GM23338 (cell line): ENCODE measurements around the gene ARHGEF19. TPM values are rescaled to one million over a fixed set of nuclear protein-coding genes. Genes with fewer than 3 reads are reported as not detected.

Source experiments
- ATAC-seq: fragments of 200-7000 bp; cut with Tn5 transposase; 3 replicates; pipeline ENCODE4 v1.9.1; 2020
- DNase-seq: peaks from one replicate; pipeline ENCODE4 v3.0.0-alpha.2; 2015; ENCODE audit warnings: low spot score
- H2AFZ ChIP-seq: fragments of 200-600 bp; sonication (generic); 2 replicates; pipeline ENCODE4 v1.8.0; 2016; ENCODE audit warnings: antibody characterized with exemption, mild to moderate bottlenecking, moderate library complexity
- H3F3A ChIP-seq: fragments of 200-600 bp; sonication (generic); replicated peaks from 2 replicates; pipeline ENCODE4 v1.8.0; 2017; ENCODE audit warnings: antibody characterized with exemption, mixed run types, low read depth
- H3K27ac ChIP-seq: fragments of 200-600 bp; sonication (generic); 2 replicates; pipeline ENCODE4 v1.6.1; 2016; ENCODE audit warnings: low read depth
- H3K27me3 ChIP-seq: fragments of 200-600 bp; sonication (generic); 2 replicates; pipeline ENCODE4 v1.8.0; 2016; ENCODE audit warnings: mild to moderate bottlenecking, mixed run types, moderate library complexity; ENCODE audit not compliant: insufficient read depth
- H3K36me3 ChIP-seq: fragments of 200-600 bp; sonication (generic); 2 replicates; pipeline ENCODE4 v1.8.0; 2016; ENCODE audit warnings: mild to moderate bottlenecking; ENCODE audit not compliant: insufficient read depth
- H3K4me1 ChIP-seq: fragments of 200-600 bp; sonication (generic); 2 replicates; pipeline ENCODE4 v1.8.0; 2016; ENCODE audit warnings: mild to moderate bottlenecking, moderate library complexity; ENCODE audit not compliant: insufficient read depth
- H3K4me2 ChIP-seq: fragments of 200-600 bp; sonication (generic); 2 replicates; pipeline ENCODE4 v1.7.1; 2017; ENCODE audit warnings: mixed run types
- H3K4me3 ChIP-seq: fragments of 200-600 bp; sonication (generic); 2 replicates; pipeline ENCODE4 v1.6.1; 2016; ENCODE audit warnings: mixed run types
- H3K79me2 ChIP-seq: fragments of 200-600 bp; sonication (generic); replicated peaks from 2 replicates; pipeline ENCODE4 v1.8.0; 2017; ENCODE audit warnings: mild to moderate bottlenecking; ENCODE audit not compliant: insufficient read depth
- H3K9me2 ChIP-seq: fragments of 200-600 bp; sonication (generic); 2 replicates; pipeline ENCODE4 v1.8.0; 2017; ENCODE audit not compliant: insufficient read depth
- H4K20me1 ChIP-seq: fragments of 200-600 bp; sonication (generic); replicated peaks from 2 replicates; pipeline ENCODE4 v1.8.0; 2017; ENCODE audit warnings: mild to moderate bottlenecking; ENCODE audit not compliant: insufficient read depth
- H3K27ac Mint-ChIP-seq: 2 replicates; pipeline ENCODE4 v1.8.0; 2020; ENCODE audit warnings: inconsistent platforms, mild to moderate bottlenecking, moderate library complexity, mixed read lengths
- H3K27me3 Mint-ChIP-seq: 3 replicates; pipeline ENCODE4 v1.8.0; 2022; ENCODE audit warnings: low read depth, mild to moderate bottlenecking, moderate library complexity, mixed read lengths, inconsistent platforms; ENCODE audit not compliant: insufficient read depth, poor library complexity
- H3K36me3 Mint-ChIP-seq: 3 replicates; pipeline ENCODE4 v1.8.0; 2021; ENCODE audit warnings: low read depth, mild to moderate bottlenecking, inconsistent platforms, moderate library complexity, mixed read lengths
- H3K4me1 Mint-ChIP-seq: 3 replicates; pipeline ENCODE4 v1.8.0; 2020; ENCODE audit warnings: mild to moderate bottlenecking, inconsistent platforms, mixed read lengths
- H3K4me3 Mint-ChIP-seq: 3 replicates; pipeline ENCODE4 v1.8.0; 2021; ENCODE audit warnings: moderate library complexity, mild to moderate bottlenecking, inconsistent platforms, mixed read lengths
- H3K9me3 Mint-ChIP-seq: 3 replicates; pipeline ENCODE4 v1.8.0; 2020; ENCODE audit warnings: moderate library complexity, mild to moderate bottlenecking, inconsistent platforms, mixed read lengths
- CTCF ChIP-seq, 2 experiments: fragments of 200-600 bp in 1 of 2; sonication (generic) in 1 of 2; conservative IDR thresholded peaks; 2 replicates each; pipeline versions ENCODE4 v1.5.1 to v1.6.1; 2016 to 2017; ENCODE audit warnings: antibody characterized with exemption in 2 of 2, low read depth in 2 of 2, mild to moderate bottlenecking in 2 of 2, moderate library complexity in 1 of 2
- ETS1 ChIP-seq: IDR thresholded peaks from 2 replicates; pipeline ENCODE4 v1.6.1; 2016; ENCODE audit warnings: antibody characterized with exemption
- EZH2phosphoT487 ChIP-seq: fragments of 200-600 bp; sonication (generic); IDR thresholded peaks from one replicate; pipeline ENCODE4 v1.8.1; 2018; ENCODE audit warnings: antibody characterized with exemption; ENCODE audit not compliant: unreplicated experiment
- JUNB ChIP-seq: IDR thresholded peaks from one replicate; pipeline ENCODE4 v1.6.1; 2016; ENCODE audit warnings: antibody characterized with exemption; ENCODE audit not compliant: unreplicated experiment
- NANOG ChIP-seq: IDR thresholded peaks from 2 replicates; pipeline ENCODE4 v1.6.1; 2016; ENCODE audit warnings: antibody characterized with exemption, borderline replicate concordance
- POLR2AphosphoS5 ChIP-seq: IDR thresholded peaks from 2 replicates; pipeline ENCODE4 v1.6.1; 2016; ENCODE audit warnings: antibody characterized with exemption, low read depth
- ZNF114 ChIP-seq: fragments of 250-450 bp; sonication (Bioruptor Pico); IDR thresholded peaks from 2 replicates; pipeline ENCODE4 v1.5.0; 2020; ENCODE audit warnings: mild to moderate bottlenecking, moderate library complexity
- ZNF331 ChIP-seq: fragments of 250-450 bp; sonication (Bioruptor Pico); IDR thresholded peaks from 2 replicates; pipeline ENCODE4 v1.5.0; 2020; ENCODE audit warnings: low read depth, mild to moderate bottlenecking, moderate library complexity
- ZNF462 ChIP-seq: fragments of 250-450 bp; sonication (Bioruptor Pico); IDR thresholded peaks from 2 replicates; pipeline ENCODE4 v1.5.0; 2020; ENCODE audit warnings: mild to moderate bottlenecking, moderate library complexity
- polyA plus RNA-seq: library from polyadenylated mRNA; unstranded; fragments of >200 nt; fragmentation: Nextera tagmentation; extraction: Ambion mirVana; gene quantifications from 2 replicates; pipeline ENCODE4 v1.2.1, GENCODE V29; 2016
- total RNA-seq: library from RNA; depleted of rRNA; stranded (reverse); fragments of >200 nt; shearing (Covaris generic); gene quantifications from 2 replicates; pipeline ENCODE4 v1.2.3, GENCODE V29; 2014

The ARHGEF19 gene
- total and polyA plus RNA-seq, 2 experiments from 2014 or later, result 19.5 to 46.4 TPM

GRCh38 chr1:16211824-16212223, 628 bp downstream of the ARHGEF19 start (continued):
- TF ChIP-seq ZNF462 (CRISPR knock-in tag), result no peak

- Mint-ChIP-seq H3K4me1 (peaks cover 52% of the 10 kb centered on the region), H3K27ac (peak overlapping the region; percentile 13; the same call in 1 of the 2 replicates), H3K9me3 (no peaks in the 10 kb centered on the region), H3K4me3 (peak overlapping the region; percentile 81), H3K27me3 (peaks cover 17% of the 10 kb centered on the region), H3K36me3 (peaks cover 3% of the 10 kb centered on the region; the same call in 1 of the 3 replicates)
- peaks cover 30% of the 10 kb centered on the region for H3K79me2 ChIP-seq
- H3F3A ChIP-seq, result 0 out of 2 replicates have a peak, but pooled peaks cover 7% of the 10 kb centered on the region
- H3K4me1 ChIP-seq, result peaks cover 44% of the 10 kb centered on the region
- H3K4me3 ChIP-seq, result peak overlapping the region; percentile 70
- no peaks in the 10 kb centered on the region for H3K36me3 ChIP-seq
- no peaks in the 10 kb centered on the region; the same call in 1 of the 2 replicates for H4K20me1 ChIP-seq
- no peak overlapping the region for H3K27ac ChIP-seq
- no peaks in the 10 kb centered on the region for H3K27me3 ChIP-seq
- H3K9me2 ChIP-seq, result no peaks in the 10 kb centered on the region
- H2AFZ ChIP-seq, result no peak overlapping the region
- DNase-seq (no peak), ATAC-seq (no peak)
- H3K4me2 ChIP-seq, result peak overlapping the region; percentile 94
- no peak for TF ChIP-seq POLR2AphosphoS5
- TF ChIP-seq NANOG, result no peak
- no peak for TF ChIP-seq EZH2phosphoT487
- no peak for TF ChIP-seq CTCF (conservative IDR thresholded peaks at IDR 0.05; ENCODE audit: low read depth in 2 of 2)
- TF ChIP-seq ZNF114 (CRISPR knock-in tag), result no peak
- TF ChIP-seq ZNF331 (CRISPR knock-in tag), result no peak
- no peak for TF ChIP-seq JUNB
- no peak for TF ChIP-seq ETS1
These were observed 1.9 kb downstream of the ARHGEF19 start for GRCh38 chr1:16210581-16210980.
